GM12878 (cell line): ENCODE results near the gene OR1Q1. TPM values are rescaled to one million over a fixed set of nuclear protein-coding genes. Genes with fewer than 3 reads are reported as not detected.

Experiments used
- ATAC-seq: fragments of 200-7000 bp; cut with Tn5 transposase; 3 replicates; pipeline ENCODE4 v1.9.1; 2020; ENCODE audit warnings: mild to moderate bottlenecking, moderate library complexity
- BruUV-seq: library from RNA; stranded (reverse); fragments of 400-500 nt; replicated peaks from 2 replicates; lab custom pipeline; 2021; lab: Mats Ljungman, UMichigan
- CTCF ChIA-PET: fragments of 300-600 bp; sonication (Branson Sonifier 250); formaldehyde crosslinking; extraction: SDS; loops from one replicate; lab custom pipeline; 2021; ENCODE audit warnings: inconsistent platforms; lab: Yijun Ruan, JAX
- POLR2A ChIA-PET: fragments of 350-600 bp; formaldehyde crosslinking; extraction: SDS; loops from one replicate; lab custom pipeline; 2021; ENCODE audit warnings: inconsistent platforms; lab: Charles Lee
- RAD21 ChIA-PET: fragments of 300-600 bp; sonication (Branson Sonifier 250); formaldehyde crosslinking; loops from one replicate; lab custom pipeline; 2023; ENCODE audit warnings: antibody characterized with exemption; ENCODE audit not compliant: unreplicated experiment; lab: Charles Lee
- SMC1A ChIA-PET: fragments of 300-600 bp; sonication (Branson Sonifier 250); formaldehyde crosslinking; loops from one replicate; lab custom pipeline; 2023; ENCODE audit not compliant: unreplicated experiment, uncharacterized antibody; lab: Charles Lee
- DNase-seq: peaks from one replicate; pipeline ENCODE4 v3.0.0-alpha.2; 2011; ENCODE audit warnings: low read depth, low spot score
- FAIRE-seq: peaks from 3 replicates; lab custom pipeline; 2011; peaks lifted over from hg19 to GRCh38; lab: Jason Lieb, UNC
- H2AFZ ChIP-seq: 2 replicates; pipeline ENCODE4 v1.6.0; 2011; ENCODE audit warnings: low read depth, low read length, control low read depth; ENCODE audit not compliant: control insufficient read depth
- H3K27ac ChIP-seq: 2 replicates; pipeline ENCODE4 v1.5.1; 2011; ENCODE audit warnings: control low read depth; ENCODE audit not compliant: control insufficient read depth, insufficient read depth
- H3K27me3 ChIP-seq, 2 experiments: replicated peaks in 1 of 2; 2 replicates each; pipeline versions ENCODE4 v1.6.0 to v1.6.1; 2011; ENCODE audit warnings: low read length in 1 of 2; ENCODE audit not compliant: control insufficient read depth in 2 of 2, insufficient read depth in 2 of 2
- H3K36me3 ChIP-seq, 2 experiments: 2 replicates each; pipeline ENCODE4 v1.5.1; 2011; ENCODE audit warnings: low read length in 1 of 2; ENCODE audit not compliant: control insufficient read depth in 2 of 2, insufficient read depth in 2 of 2
- H3K4me1 ChIP-seq: 2 replicates; pipeline ENCODE4 v1.6.1; 2011; ENCODE audit warnings: mild to moderate bottlenecking, low read length, moderate library complexity, mixed read lengths; ENCODE audit not compliant: control insufficient read depth, insufficient read depth
- H3K4me2 ChIP-seq: 2 replicates; pipeline ENCODE4 v1.6.0; 2011; ENCODE audit warnings: control low read depth; ENCODE audit not compliant: control insufficient read depth, insufficient read depth
- H3K4me3 ChIP-seq: fragments of 200-600 bp; sonication (generic); 2 replicates; pipeline ENCODE4 v1.5.1; 2016
- H3K79me2 ChIP-seq: 2 replicates; pipeline ENCODE4 v1.6.0; 2011; ENCODE audit warnings: low read length; ENCODE audit not compliant: control insufficient read depth, insufficient read depth
- H3K9ac ChIP-seq: 2 replicates; pipeline ENCODE4 v1.8.0; 2011; ENCODE audit warnings: low read length, control low read depth, mixed read lengths; ENCODE audit not compliant: control insufficient read depth, insufficient read depth
- H3K9me3 ChIP-seq: replicated peaks from 3 replicates; pipeline ENCODE4 v1.5.1; 2011; ENCODE audit warnings: mild to moderate bottlenecking, low read length; ENCODE audit not compliant: control insufficient read depth, insufficient read depth
- H4K20me1 ChIP-seq: 2 replicates; pipeline ENCODE4 v1.6.0; 2011; ENCODE audit not compliant: control insufficient read depth, insufficient read depth
- ATF3 ChIP-seq: IDR thresholded peaks from 2 replicates; pipeline ENCODE4 v1.6.1; 2011; ENCODE audit warnings: low read depth, mild to moderate bottlenecking, low read length, moderate library complexity, borderline replicate concordance; ENCODE audit errors: extremely low read depth
- CBFB ChIP-seq: IDR thresholded peaks from 2 replicates; pipeline ENCODE4 v1.6.1; 2016; ENCODE audit warnings: antibody characterized with exemption, low read depth
- CHD2 ChIP-seq: IDR thresholded peaks from 2 replicates; pipeline ENCODE4 v1.6.1; 2011; ENCODE audit warnings: low read depth, low read length, improper control_type of control experiment, borderline replicate concordance
- ETV6 ChIP-seq, 2 experiments: fragments of 450-650 bp in 1 of 2; IDR thresholded peaks in 1 of 2; conservative IDR thresholded peaks in 1 of 2; 2 replicates each; pipeline ENCODE4 v1.6.1; 2014; ENCODE audit warnings: antibody characterized with exemption in 1 of 2, borderline replicate concordance in 1 of 2, low read depth in 1 of 2, mild to moderate bottlenecking in 1 of 2, moderate library complexity in 1 of 2
- FOXM1 ChIP-seq: IDR thresholded peaks from 2 replicates; pipeline ENCODE4 v1.6.1; 2012; ENCODE audit warnings: low read depth, mild to moderate bottlenecking, inconsistent platforms, low read length, moderate library complexity
- JUND ChIP-seq: IDR thresholded peaks from 2 replicates; pipeline ENCODE4 v1.6.1; 2012; ENCODE audit warnings: low read depth, mild to moderate bottlenecking, low read length, improper control_type of control experiment, moderate library complexity
- KLF5 ChIP-seq: fragments of 450-650 bp; IDR thresholded peaks from 2 replicates; pipeline ENCODE4 v1.6.1; 2014; ENCODE audit warnings: mild to moderate bottlenecking; ENCODE audit not compliant: partially characterized antibody
- MTA2 ChIP-seq: fragments of 450-650 bp; IDR thresholded peaks from 2 replicates; pipeline ENCODE4 v1.6.1; 2016; ENCODE audit warnings: low read depth, mild to moderate bottlenecking, moderate library complexity
- NFYA ChIP-seq: IDR thresholded peaks from 2 replicates; pipeline ENCODE4 v1.6.1; 2011; ENCODE audit warnings: low read depth, mild to moderate bottlenecking, low read length, improper control_type of control experiment, borderline replicate concordance
- POLR2A ChIP-seq: IDR thresholded peaks from 2 replicates; pipeline ENCODE4 v1.6.1; 2011; ENCODE audit warnings: low read depth, mild to moderate bottlenecking, low read length
- RB1 ChIP-seq: fragments of 450-650 bp; formaldehyde crosslinking; IDR thresholded peaks from 2 replicates; pipeline ENCODE4 v1.6.1; 2017; ENCODE audit warnings: mild to moderate bottlenecking, borderline replicate concordance
- RCOR1 ChIP-seq: conservative IDR thresholded peaks from 2 replicates; pipeline ENCODE4 v1.6.1; 2012; ENCODE audit warnings: low read depth, low read length, improper control_type of control experiment
- RELA ChIP-seq: fragments of 450-650 bp; IDR thresholded peaks from 2 replicates; pipeline ENCODE4 v1.8.0; 2014; ENCODE audit warnings: borderline replicate concordance; ENCODE audit not compliant: partially characterized antibody
- SMC3 ChIP-seq: IDR thresholded peaks from 2 replicates; pipeline ENCODE4 v1.6.1; 2011; ENCODE audit warnings: low read length, improper control_type of control experiment, borderline replicate concordance
- SREBF1 ChIP-seq: IDR thresholded peaks from 2 replicates; pipeline ENCODE4 v1.6.1; 2012; ENCODE audit warnings: mild to moderate bottlenecking, low read length
- TCF7 ChIP-seq: IDR thresholded peaks from 2 replicates; pipeline ENCODE4 v1.6.1; 2014; ENCODE audit warnings: antibody characterized with exemption, borderline replicate concordance
- ZBED1 ChIP-seq: IDR thresholded peaks from 2 replicates; pipeline ENCODE4 v1.6.1; 2016; ENCODE audit warnings: borderline replicate concordance
- WGBS: methylation state at CpG from one replicate; pipeline ENCODE4 v1.1.6; 2016; ENCODE audit warnings: low lambda C conversion rate; ENCODE audit not compliant: insufficient replicate concordance, insufficient coverage; ENCODE audit errors: missing lambda C conversion rate; 5-methylcytosine and 5-hydroxymethylcytosine counted together
- in situ Hi-C: fragments of 300-500 bp; cut with MboI; formaldehyde crosslinking; loops from 9 replicates; pipeline ENCODE4 v1.14.3; 2018; ENCODE audit warnings: mixed read lengths
- intact Hi-C: fragments of 100-400 bp; cut with micrococcal nuclease; formaldehyde crosslinking; loops from one replicate; pipeline ENCODE4 v1.14.2; 2022; ENCODE audit not compliant: unreplicated experiment
- polyA plus RNA-seq, 11 experiments: library from polyadenylated mRNA; depleted of rRNA in 4 of 11; unstranded in 6 of 11; stranded (reverse) in 5 of 11; fragments of >200 nt; fragmentation: Nextera tagmentation in 4 of 11; fragmentation: Illumina TruSeq in 1 of 11; extraction: Ambion mirVana in 4 of 11; extraction: Trizol in 1 of 11; gene quantifications; 1 replicate in 1 of 11; 2 replicates in 10 of 11; pipeline versions ENCODE4 v1.2.1 to v1.2.3, GENCODE V29; 2011 to 2016; ENCODE audit warnings: inconsistent platforms in 2 of 11, missing spikeins in 2 of 11, low read depth in 1 of 11
- total RNA-seq, 4 experiments: library from RNA; depleted of rRNA in 3 of 4; stranded (reverse); fragments of >200 nt in 3 of 4; fragmentation: Illumina TruSeq in 1 of 4; extraction: Trizol in 1 of 4; gene quantifications; 2 replicates each; pipeline versions ENCODE4 v1.2.1 to v1.2.3, GENCODE V29; 2013 to 2021
- TF ChIP-seq, protein P1 (sequence below): IDR thresholded peaks from 2 replicates; pipeline ENCODE4 v1.6.1; 2012; ENCODE audit warnings: mild to moderate bottlenecking, low read depth, low read length
- TF ChIP-seq, protein P2 (sequence below): fragments of 450-650 bp; IDR thresholded peaks from 2 replicates; pipeline ENCODE4 v1.6.1; 2017; ENCODE audit warnings: antibody characterized with exemption, mild to moderate bottlenecking, moderate library complexity

Gene OR1Q1
- total and polyA plus RNA-seq, 10 of the 15 experiments (the other 5 are each of a cell fraction or from before 2014, with no cell fraction given) = 0.29 TPM; not detected in 9

DNA sequence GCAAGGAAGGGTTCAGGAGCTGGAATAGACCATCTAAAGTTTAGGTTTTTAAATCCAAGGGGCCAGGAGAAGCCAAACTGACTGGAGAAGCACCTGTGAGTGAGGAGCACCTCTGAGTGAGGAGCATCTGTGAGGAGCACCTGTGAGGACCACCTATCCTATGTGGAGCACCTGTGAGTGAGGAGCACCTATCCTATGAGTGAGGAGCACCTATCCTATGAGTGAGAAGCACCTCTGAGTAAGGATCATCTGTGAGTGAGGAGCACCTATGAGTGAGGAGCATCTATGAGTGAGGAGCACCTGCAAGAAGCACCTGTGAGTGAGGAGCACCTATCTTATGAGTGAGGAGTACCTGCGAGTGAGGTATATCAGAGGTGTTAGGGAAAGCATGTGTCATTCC is 8.0 kb upstream of the OR1Q1 start:
- no peak overlapping the region for H3K27ac ChIP-seq
- no peaks in the 10 kb centered on the region for H3K9me3 ChIP-seq
- H3K4me3 ChIP-seq = no peak overlapping the region
- intact Hi-C loops = no loop called here
- H3K79me2 ChIP-seq = no peaks in the 10 kb centered on the region
- ATAC-seq = no peak
- SMC1A ChIA-PET = no interaction called here
- no peak for FAIRE-seq
- POLR2A ChIA-PET = no interaction called here
- RAD21 ChIA-PET = no interaction called here
- H2AFZ ChIP-seq = no peak overlapping the region
- no peaks in the 10 kb centered on the region for H3K36me3 ChIP-seq
- H3K4me1 ChIP-seq = no peaks in the 10 kb centered on the region
- no peaks in the 10 kb centered on the region for H4K20me1 ChIP-seq
- CTCF ChIA-PET = no interaction called here
- 0% methylated on average over 1 of the region's 1 CpG for WGBS
- no TSS peak for BruUV-seq
- no peaks in the 10 kb centered on the region; a peak in 1 of 4 replicates for H3K27me3 ChIP-seq
- H3K4me2 ChIP-seq = no peak overlapping the region
- no peak overlapping the region for H3K9ac ChIP-seq
- in situ Hi-C loops = no loop called here
- DNase-seq = no peak
- no peak for TF ChIP-seq RCOR1
- no peak for TF ChIP-seq POLR2A
- TF ChIP-seq ETV6 (conservative IDR thresholded peaks at IDR 0.05 in 1 of 2, IDR thresholded peaks at IDR 0.05 in 1 of 2; ENCODE audit: borderline replicate concordance in 1 of 2, low read depth in 1 of 2) = no peak
- TF ChIP-seq KLF5 = no peak
- TF ChIP-seq, protein P1, sequence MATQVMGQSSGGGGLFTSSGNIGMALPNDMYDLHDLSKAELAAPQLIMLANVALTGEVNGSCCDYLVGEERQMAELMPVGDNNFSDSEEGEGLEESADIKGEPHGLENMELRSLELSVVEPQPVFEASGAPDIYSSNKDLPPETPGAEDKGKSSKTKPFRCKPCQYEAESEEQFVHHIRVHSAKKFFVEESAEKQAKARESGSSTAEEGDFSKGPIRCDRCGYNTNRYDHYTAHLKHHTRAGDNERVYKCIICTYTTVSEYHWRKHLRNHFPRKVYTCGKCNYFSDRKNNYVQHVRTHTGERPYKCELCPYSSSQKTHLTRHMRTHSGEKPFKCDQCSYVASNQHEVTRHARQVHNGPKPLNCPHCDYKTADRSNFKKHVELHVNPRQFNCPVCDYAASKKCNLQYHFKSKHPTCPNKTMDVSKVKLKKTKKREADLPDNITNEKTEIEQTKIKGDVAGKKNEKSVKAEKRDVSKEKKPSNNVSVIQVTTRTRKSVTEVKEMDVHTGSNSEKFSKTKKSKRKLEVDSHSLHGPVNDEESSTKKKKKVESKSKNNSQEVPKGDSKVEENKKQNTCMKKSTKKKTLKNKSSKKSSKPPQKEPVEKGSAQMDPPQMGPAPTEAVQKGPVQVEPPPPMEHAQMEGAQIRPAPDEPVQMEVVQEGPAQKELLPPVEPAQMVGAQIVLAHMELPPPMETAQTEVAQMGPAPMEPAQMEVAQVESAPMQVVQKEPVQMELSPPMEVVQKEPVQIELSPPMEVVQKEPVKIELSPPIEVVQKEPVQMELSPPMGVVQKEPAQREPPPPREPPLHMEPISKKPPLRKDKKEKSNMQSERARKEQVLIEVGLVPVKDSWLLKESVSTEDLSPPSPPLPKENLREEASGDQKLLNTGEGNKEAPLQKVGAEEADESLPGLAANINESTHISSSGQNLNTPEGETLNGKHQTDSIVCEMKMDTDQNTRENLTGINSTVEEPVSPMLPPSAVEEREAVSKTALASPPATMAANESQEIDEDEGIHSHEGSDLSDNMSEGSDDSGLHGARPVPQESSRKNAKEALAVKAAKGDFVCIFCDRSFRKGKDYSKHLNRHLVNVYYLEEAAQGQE = no peak
- TF ChIP-seq, protein P2, sequence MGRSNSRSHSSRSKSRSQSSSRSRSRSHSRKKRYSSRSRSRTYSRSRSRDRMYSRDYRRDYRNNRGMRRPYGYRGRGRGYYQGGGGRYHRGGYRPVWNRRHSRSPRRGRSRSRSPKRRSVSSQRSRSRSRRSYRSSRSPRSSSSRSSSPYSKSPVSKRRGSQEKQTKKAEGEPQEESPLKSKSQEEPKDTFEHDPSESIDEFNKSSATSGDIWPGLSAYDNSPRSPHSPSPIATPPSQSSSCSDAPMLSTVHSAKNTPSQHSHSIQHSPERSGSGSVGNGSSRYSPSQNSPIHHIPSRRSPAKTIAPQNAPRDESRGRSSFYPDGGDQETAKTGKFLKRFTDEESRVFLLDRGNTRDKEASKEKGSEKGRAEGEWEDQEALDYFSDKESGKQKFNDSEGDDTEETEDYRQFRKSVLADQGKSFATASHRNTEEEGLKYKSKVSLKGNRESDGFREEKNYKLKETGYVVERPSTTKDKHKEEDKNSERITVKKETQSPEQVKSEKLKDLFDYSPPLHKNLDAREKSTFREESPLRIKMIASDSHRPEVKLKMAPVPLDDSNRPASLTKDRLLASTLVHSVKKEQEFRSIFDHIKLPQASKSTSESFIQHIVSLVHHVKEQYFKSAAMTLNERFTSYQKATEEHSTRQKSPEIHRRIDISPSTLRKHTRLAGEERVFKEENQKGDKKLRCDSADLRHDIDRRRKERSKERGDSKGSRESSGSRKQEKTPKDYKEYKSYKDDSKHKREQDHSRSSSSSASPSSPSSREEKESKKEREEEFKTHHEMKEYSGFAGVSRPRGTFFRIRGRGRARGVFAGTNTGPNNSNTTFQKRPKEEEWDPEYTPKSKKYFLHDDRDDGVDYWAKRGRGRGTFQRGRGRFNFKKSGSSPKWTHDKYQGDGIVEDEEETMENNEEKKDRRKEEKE = no peak
- no peak for TF ChIP-seq JUND
- no peak for TF ChIP-seq NFYA
- no peak for TF ChIP-seq CHD2
- no peak for TF ChIP-seq RELA
- no peak for TF ChIP-seq FOXM1
- no peak for TF ChIP-seq SREBF1
- TF ChIP-seq CBFB = no peak
- TF ChIP-seq MTA2 = no peak
- no peak for TF ChIP-seq SMC3
- TF ChIP-seq ATF3 = no peak
- no peak for TF ChIP-seq ZBED1
- no peak for TF ChIP-seq RB1
- TF ChIP-seq TCF7 = no peak
